ENCODE measurements around the gene EXOC6B.

GRCh38 chr2:72821118-72821517 lies 4.7 kb downstream of the EXOC6B start:
- TF ChIP-seq POLR2A (IDR thresholded peaks at IDR 0.05; ENCODE audit: low read length) (no peak), ZC3H11A (IDR thresholded peaks at IDR 0.05) (no peak), KDM1A (IDR thresholded peaks at IDR 0.05; ENCODE audit: low read depth) (no peak), CTCF (IDR thresholded peaks at IDR 0.05) (no peak), SREBF2 (IDR thresholded peaks at IDR 0.05) (no peak), TP53 (CRISPR knock-in tag; IDR thresholded peaks at IDR 0.05) (no peak), RAD21 (conservative IDR thresholded peaks at IDR 0.05 in 1 of 2, IDR thresholded peaks at IDR 0.05 in 1 of 2) (no peak), CHD2 (IDR thresholded peaks at IDR 0.05; ENCODE audit: low read length, partially characterized antibody) (no peak), ZFP36 (IDR thresholded peaks at IDR 0.05; ENCODE audit: borderline replicate concordance, partially characterized antibody) (no peak), REST (IDR thresholded peaks at IDR 0.05) (no peak), HOXB13 (CRISPR knock-in tag; IDR thresholded peaks at IDR 0.05; ENCODE audit: low read depth) (no peak), NPAS2 (CRISPR knock-in tag; IDR thresholded peaks at IDR 0.05; ENCODE audit: borderline replicate concordance) (no peak)
